ENCODE data around the gene TARS1. TPM values are rescaled to one million over a fixed set of nuclear protein-coding genes. Genes with fewer than 3 reads are reported as not detected.
"Not testable (repeated sequence)": the region's sequence is repeated elsewhere in the genome, so short reads cannot be mapped to it uniquely, and the experiment has no call there.

The TARS1 gene
- total RNA-seq, 1 donor from 2014 or later: 180 TPM

GRCh38 chr5:33430983-33431382, 9.8 kb upstream of the TARS1 start:
- H3K36me3 Mint-ChIP-seq (ENCODE audit: low read depth): no peaks in the 10 kb centered on the region
- intact Hi-C loops (cut with micrococcal nuclease): no loop called here
- no peak overlapping the region for H3K4me3 Mint-ChIP-seq
- no peaks in the 10 kb centered on the region for H3K9me3 Mint-ChIP-seq
- ChIA-PET POLR2A (interaction anchor here (0.7 to 1.5 kb wide), 2 partner anchors 9 to 1019 kb away, joined by 3 to 4 read pairs; partner anchors contain the start of gene TARS1), CTCF (interaction anchor here (1.0 to 1.1 kb wide), 2 partner anchors 10 to 504 kb away, joined by 3 to 4 read pairs; no protein-coding TSS in a partner anchor)
- H3K27me3 Mint-ChIP-seq: peaks cover 15% of the 10 kb centered on the region
- TF ChIP-seq, protein P1, sequence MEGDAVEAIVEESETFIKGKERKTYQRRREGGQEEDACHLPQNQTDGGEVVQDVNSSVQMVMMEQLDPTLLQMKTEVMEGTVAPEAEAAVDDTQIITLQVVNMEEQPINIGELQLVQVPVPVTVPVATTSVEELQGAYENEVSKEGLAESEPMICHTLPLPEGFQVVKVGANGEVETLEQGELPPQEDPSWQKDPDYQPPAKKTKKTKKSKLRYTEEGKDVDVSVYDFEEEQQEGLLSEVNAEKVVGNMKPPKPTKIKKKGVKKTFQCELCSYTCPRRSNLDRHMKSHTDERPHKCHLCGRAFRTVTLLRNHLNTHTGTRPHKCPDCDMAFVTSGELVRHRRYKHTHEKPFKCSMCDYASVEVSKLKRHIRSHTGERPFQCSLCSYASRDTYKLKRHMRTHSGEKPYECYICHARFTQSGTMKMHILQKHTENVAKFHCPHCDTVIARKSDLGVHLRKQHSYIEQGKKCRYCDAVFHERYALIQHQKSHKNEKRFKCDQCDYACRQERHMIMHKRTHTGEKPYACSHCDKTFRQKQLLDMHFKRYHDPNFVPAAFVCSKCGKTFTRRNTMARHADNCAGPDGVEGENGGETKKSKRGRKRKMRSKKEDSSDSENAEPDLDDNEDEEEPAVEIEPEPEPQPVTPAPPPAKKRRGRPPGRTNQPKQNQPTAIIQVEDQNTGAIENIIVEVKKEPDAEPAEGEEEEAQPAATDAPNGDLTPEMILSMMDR (IDR thresholded peaks at IDR 0.05): no peak
- H3K27ac Mint-ChIP-seq: no peak overlapping the region
- ATAC-seq (ENCODE audit: low read depth) (no peak), DNase-seq (no peak)
- H3K4me1 Mint-ChIP-seq: peaks cover 5% of the 10 kb centered on the region

DNA sequence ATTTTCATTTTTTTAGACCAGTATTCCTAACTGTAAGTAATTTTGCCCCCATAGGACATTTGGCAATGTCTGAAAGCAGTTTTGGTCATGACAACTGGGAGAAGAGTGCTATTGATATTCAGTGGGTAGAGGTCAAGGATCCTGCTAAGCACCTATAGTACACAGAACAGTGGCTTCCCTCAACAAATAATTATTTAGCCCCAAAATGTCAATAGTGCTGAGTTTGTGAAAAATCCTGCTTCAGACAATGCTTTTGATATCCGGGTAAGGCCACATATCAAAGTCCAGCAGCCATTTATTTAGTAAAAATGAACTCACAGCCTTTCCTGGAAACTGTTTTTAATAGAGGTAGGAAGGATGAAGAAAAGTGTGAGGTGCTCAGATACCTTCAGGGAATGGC, 8.1 kb upstream of the TARS1 start:
- H3K27me3 Mint-ChIP-seq: peaks cover 7% of the 10 kb centered on the region
- no peak overlapping the region for H3K27ac Mint-ChIP-seq
- ATAC-seq (ENCODE audit: low read depth) (no peak), DNase-seq (no peak)
- no peaks in the 10 kb centered on the region for H3K36me3 Mint-ChIP-seq (ENCODE audit: low read depth)
- no peaks in the 10 kb centered on the region for H3K9me3 Mint-ChIP-seq
- CTCF ChIA-PET: interaction anchor here (0.6 to 1.5 kb wide), 2 partner anchors 477 to 502 kb away, joined by 3 to 5 read pairs; no protein-coding TSS in a partner anchor
- TF ChIP-seq, protein P1 (IDR thresholded peaks at IDR 0.05): no peak
- intact Hi-C loops (cut with micrococcal nuclease): no loop called here
- POLR2A ChIA-PET: no interaction called here
- H3K4me3 Mint-ChIP-seq: no peak overlapping the region
- H3K4me1 Mint-ChIP-seq: peaks cover 5% of the 10 kb centered on the region

- TF ChIP-seq, protein P1 (IDR thresholded peaks at IDR 0.05): no peak
- no peak overlapping the region for H3K27ac Mint-ChIP-seq
- DNase-seq (no peak), ATAC-seq (ENCODE audit: low read depth) (no peak)
- no peak overlapping the region for H3K4me3 Mint-ChIP-seq
- ChIA-PET CTCF (interaction anchor here (0.6 to 1.6 kb wide), 3 partner anchors 478 to 536 kb away, joined by 3 to 10 read pairs (median 5); no protein-coding TSS in a partner anchor), POLR2A (no interaction called here)
- intact Hi-C loops (cut with micrococcal nuclease): no loop called here
- no peaks in the 10 kb centered on the region for H3K36me3 Mint-ChIP-seq (ENCODE audit: low read depth)
- H3K4me1 Mint-ChIP-seq: peaks cover 5% of the 10 kb centered on the region
- H3K27me3 Mint-ChIP-seq: peaks cover 4% of the 10 kb centered on the region
- no peaks in the 10 kb centered on the region for H3K9me3 Mint-ChIP-seq
These were observed 7.2 kb upstream of the TARS1 start for GRCh38 chr5:33433303-33434240.

GRCh38 chr5:33435893-33436490, 4.8 kb upstream of the TARS1 start:
- H3K4me1 Mint-ChIP-seq; H3K27me3 Mint-ChIP-seq; H3K4me3 Mint-ChIP-seq; H3K9me3 Mint-ChIP-seq; H3K36me3 Mint-ChIP-seq (ENCODE audit: low read depth); H3K27ac Mint-ChIP-seq: not testable (repeated sequence)
- intact Hi-C loops (cut with micrococcal nuclease): loop anchor here (1.0 kb wide), 2 partner anchors 498 to 534 kb away; no protein-coding TSS in a partner anchor
- DNase-seq: peak; percentile 22
- POLR2A ChIA-PET: interaction anchor here (1.0 kb wide), 1 partner anchor 499 kb away, joined by 5 read pairs; no protein-coding TSS in a partner anchor
- TF ChIP-seq, protein P1 (IDR thresholded peaks at IDR 0.05): peak; percentile 61
- CTCF ChIA-PET: interaction anchor here (0.7 to 2.5 kb wide), 8 partner anchors 10 to 1021 kb away, joined by 3 to 54 read pairs (median 4); partner anchors contain the start of gene RXFP3
- peak; percentile 16 for ATAC-seq (ENCODE audit: low read depth)

- CTCF ChIA-PET: interaction anchor here (1.5 to 1.7 kb wide), 2 partner anchors 496 to 531 kb away, joined by 6 to 8 read pairs; no protein-coding TSS in a partner anchor
- ATAC-seq (ENCODE audit: low read depth): no peak
- DNase-seq: no peak
- no peak overlapping the region for H3K27ac Mint-ChIP-seq
- no peak overlapping the region for H3K4me3 Mint-ChIP-seq
- H3K4me1 Mint-ChIP-seq: peaks cover 15% of the 10 kb centered on the region
- peaks cover 4% of the 10 kb centered on the region for H3K36me3 Mint-ChIP-seq (ENCODE audit: low read depth)
- no peaks in the 10 kb centered on the region for H3K27me3 Mint-ChIP-seq
- POLR2A ChIA-PET: no interaction called here
- H3K9me3 Mint-ChIP-seq: no peaks in the 10 kb centered on the region
- TF ChIP-seq, protein P1 (IDR thresholded peaks at IDR 0.05): no peak
- intact Hi-C loops (cut with micrococcal nuclease): no loop called here
These were observed 1.8 kb upstream of the TARS1 start for GRCh38 chr5:33438996-33439395.
